NCI-H2107 treated with DMSO at 0.1 percent for 48 hours (cell line): ENCODE measurements around the gene TRAF7.

Experiments
- DNase-seq: peaks from one replicate; lab custom pipeline; 2025; ENCODE audit not compliant: unreplicated experiment; lab: John Stamatoyannopoulos, UW

Gene TRAF7

GRCh38 chr16:2180962-2181923 is 25.7 kb downstream of the TRAF7 start:
- DNase-seq, result no peak

GRCh38 chr16:2181952-2182351 is 26.4 kb downstream of the TRAF7 start:
- no peak for DNase-seq

- DNase-seq, result no peak
Measured at GRCh38 chr16:2183671-2184070, 28.1 kb downstream of the TRAF7 start.

- no peak for DNase-seq
Measured at GRCh38 chr16:2184346-2184745, 28.8 kb downstream of the TRAF7 start.

- DNase-seq, result no peak
Measured at GRCh38 chr16:2184962-2185361, 29.4 kb downstream of the TRAF7 start.

GRCh38 chr16:2186064-2186463 is 30.5 kb downstream of the TRAF7 start:
- no peak for DNase-seq

GRCh38 chr16:2186505-2186904 is 30.9 kb downstream of the TRAF7 start:
- no peak for DNase-seq

GRCh38 chr16:2187212-2187611 is 31.6 kb downstream of the TRAF7 start:
- no peak for DNase-seq

GRCh38 chr16:2188395-2188794 is 32.8 kb downstream of the TRAF7 start:
- no peak for DNase-seq

GRCh38 chr16:2189252-2189893 is 33.8 kb downstream of the TRAF7 start:
- DNase-seq, result no peak

GRCh38 chr16:2190002-2190658 is 34.5 kb downstream of the TRAF7 start:
- no peak for DNase-seq

GRCh38 chr16:2190659-2191445 is 35.3 kb downstream of the TRAF7 start:
- DNase-seq, result no peak

- DNase-seq, result no peak
Measured at GRCh38 chr16:2191446-2191706, 35.8 kb downstream of the TRAF7 start.

- DNase-seq, result no peak
Measured at GRCh38 chr16:2194166-2194834, 38.7 kb downstream of the TRAF7 start.

GRCh38 chr16:2194852-2195321 is 39.3 kb downstream of the TRAF7 start:
- DNase-seq, result peak; percentile 47

- DNase-seq, result no peak
Measured at GRCh38 chr16:2195322-2196161, 40.0 kb downstream of the TRAF7 start.

GRCh38 chr16:2196162-2196980 is 40.8 kb downstream of the TRAF7 start, which contains the start of gene CASKIN1:
Gene CASKIN1, minus strand, starts transcription at chr16:2196605. Its CDS starts 173 bp downstream, at chr16:2196432.
- no peak for DNase-seq

GRCh38 chr16:2196981-2197511 is 41.5 kb downstream of the TRAF7 start:
- DNase-seq, result no peak
